ENCODE measurements around the gene MRPL55.

Gene MRPL55

DNA sequence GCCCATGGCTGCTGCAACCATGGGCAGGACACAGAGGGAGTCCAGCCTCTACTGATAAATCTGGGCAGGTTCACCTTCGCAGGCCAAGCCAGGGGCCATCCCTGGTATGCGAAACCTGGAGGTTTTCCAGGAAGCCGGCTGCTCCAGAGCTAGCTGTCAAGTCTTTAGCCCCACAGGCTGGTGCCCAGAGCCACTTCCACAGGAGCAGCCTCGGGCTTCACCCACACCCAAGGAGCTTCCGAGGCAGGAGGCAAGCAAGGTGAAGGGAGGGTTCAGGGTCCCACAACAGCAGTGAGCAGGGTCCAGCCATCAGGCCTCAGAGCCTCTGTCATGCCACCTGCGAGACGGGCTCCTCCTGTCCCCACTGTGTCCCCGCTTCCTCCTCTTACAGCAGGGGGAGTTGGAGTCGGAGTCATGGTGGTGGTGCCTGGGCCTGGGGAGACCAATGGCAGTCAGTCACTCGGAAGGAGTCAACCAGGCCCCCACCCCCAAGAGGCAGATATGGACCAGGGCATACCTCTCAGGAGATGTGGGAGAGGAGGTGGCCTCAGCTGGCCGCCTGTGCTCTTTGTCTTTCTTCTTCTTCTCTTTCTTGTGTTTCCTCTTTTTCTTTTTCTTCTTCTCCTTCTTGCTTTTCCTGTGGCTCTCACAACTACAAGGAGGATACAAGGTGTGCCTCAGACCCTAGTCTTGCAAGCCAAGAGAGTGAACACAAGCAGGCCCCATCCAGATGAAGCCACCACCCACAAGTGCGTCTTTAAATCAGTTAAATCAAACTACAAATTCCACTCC is 8.1 kb downstream of the MRPL55 start:
- DNase-seq: no peak

GRCh38 chr1:228099331-228099732 is 9.8 kb downstream of the MRPL55 start:
- DNase-seq: no peak

- no peak for DNase-seq
Observed at GRCh38 chr1:228098323-228098931, 10.7 kb downstream of the MRPL55 start.

DNA sequence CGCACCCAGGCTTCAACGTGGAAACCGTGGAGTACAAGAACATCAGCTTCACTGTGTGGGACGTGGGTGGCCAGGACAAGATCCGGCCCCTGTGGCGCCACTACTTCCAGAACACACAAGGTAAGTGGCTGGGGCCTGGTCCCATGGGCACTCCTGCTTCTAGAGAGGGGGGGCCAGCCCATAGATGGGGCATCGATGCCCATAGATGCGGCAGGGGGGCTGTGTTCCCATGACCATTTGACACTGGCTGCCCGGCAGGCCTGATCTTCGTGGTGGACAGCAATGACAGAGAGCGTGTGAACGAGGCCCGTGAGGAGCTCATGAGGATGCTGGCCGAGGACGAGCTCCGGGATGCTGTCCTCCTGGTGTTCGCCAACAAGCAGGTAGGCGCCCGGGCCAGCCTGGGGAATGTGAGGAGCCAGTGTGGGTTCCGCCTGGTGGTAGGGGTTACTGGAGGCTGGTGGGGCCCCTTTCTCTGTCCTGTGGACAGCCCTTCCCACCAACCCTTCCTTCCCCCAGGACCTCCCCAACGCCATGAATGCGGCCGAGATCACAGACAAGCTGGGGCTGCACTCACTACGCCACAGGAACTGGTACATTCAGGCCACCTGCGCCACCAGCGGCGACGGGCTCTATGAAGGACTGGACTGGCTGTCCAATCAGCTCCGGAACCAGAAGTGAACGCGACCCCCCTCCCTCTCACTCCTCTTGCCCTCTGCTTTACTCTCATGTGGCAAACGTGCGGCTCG is 11.6 kb downstream of the MRPL55 start:
- no peak for DNase-seq

DNA sequence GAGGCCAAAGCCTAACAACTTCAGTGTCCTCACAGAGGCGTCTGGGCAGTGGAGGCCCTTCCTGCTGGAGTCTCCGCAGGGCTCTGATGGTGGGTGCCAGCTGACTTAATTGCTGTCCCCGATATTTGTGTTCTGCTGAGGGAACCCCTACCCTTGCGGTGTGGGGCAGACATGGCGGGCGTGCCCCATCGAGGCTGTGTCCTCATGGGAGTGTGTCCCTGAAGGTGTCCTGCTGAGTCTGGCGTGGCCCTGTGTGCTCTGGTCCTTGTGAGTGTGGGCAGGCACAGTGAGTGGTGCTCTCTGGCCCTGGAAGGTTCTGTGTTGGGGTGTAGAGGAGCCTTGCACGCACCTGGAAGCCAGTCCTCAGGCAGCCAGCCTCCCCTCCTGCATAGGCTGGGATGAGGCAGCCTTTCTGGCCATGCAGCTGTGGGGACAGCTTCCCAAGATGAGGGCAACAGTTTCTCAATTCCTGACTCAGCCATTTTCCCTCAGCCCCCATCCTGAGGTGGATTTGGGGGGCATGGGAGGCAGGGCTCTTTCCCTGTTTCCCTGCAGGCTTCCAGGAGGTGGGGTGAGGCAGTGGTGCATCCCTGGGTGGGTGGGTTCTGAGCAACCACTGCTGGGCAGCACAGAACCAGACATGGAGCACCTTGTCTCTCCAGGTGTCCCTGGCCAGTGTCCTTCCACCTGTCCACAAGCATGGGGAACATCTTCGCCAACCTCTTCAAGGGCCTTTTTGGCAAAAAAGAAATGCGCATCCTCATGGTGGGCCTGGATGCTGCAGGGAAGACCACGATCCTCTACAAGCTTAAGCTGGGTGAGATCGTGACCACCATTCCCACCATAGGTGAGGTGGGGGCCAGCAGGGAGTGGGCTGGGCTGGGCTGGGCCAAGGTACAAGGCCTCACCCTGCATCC is 12.4 kb downstream of the MRPL55 start:
- no peak for DNase-seq

- no peak for DNase-seq
Observed at GRCh38 chr1:228095938-228096337, 13.2 kb downstream of the MRPL55 start.

- no peak for DNase-seq
Observed at GRCh38 chr1:228095161-228095560, 13.9 kb downstream of the MRPL55 start.

DNA sequence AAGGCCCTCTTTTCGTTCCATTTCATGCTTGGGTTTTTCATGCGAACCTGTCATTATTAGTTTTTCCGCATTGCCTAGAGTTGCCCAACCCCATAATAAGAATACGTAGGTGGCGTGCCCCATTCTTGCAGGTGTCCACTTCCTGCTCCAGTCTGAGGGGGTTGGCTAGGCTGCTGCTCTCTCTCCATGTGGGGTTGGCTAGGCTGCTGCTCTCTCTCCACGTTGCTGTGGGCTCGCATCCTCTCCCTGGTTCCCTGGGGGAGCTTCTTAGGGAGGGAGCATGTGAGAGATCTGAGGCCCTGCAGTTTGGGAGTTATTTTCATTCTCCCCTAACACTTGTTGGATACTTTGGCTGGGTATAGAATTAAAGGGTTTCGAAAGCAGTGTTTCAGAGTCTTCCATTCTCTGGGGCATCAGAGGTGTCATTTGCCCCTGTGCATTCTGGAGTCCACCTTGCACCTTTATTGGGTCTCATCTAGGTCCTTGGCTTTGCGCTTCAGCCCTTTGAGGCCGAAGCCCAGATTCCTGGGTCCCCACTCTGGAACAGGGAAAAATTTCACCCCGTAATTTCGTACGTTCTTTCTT is 14.6 kb downstream of the MRPL55 start:
- DNase-seq: no peak

DNA sequence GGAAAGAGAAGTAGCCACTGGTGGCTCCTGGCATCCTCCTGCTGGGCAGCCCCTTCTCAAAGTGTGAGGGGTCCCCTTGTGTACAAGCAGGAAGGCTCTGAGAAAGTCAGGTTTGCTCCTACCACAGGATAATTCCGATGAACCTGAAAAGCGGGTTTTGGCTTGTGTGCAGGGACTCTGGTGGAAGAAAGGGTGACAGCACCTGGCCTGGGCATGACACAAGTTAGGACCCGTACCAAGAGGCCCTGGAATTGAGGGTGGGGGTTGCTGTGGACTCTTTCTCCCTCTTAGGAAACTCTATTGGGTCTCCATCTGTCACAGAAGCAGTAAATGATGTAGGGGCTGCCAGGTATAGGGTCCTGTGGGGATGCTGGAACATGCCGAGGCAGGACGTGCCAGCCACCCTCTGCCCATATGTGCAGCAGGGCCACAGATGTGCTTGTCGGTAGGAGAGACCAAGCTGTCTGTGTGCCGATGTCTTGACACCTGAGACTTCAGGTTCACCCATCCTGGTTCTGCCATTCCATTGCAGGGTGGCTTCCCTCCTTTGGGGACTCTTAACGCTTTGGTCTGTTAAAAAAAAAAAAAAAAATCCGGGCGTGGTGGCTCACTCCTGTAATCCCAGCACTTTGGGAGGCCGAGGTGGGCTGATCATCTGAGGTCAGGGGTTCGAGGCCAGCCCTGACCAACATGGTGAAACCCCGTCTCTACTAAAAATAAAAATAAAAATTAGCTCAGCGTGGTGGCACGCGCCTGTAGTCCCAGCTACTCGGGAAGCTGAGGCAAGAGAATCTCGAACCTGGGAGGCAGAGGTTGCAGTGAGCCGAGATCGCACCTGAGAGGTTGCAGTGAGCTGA is 15.8 kb downstream of the MRPL55 start:
- no peak for DNase-seq

DNA sequence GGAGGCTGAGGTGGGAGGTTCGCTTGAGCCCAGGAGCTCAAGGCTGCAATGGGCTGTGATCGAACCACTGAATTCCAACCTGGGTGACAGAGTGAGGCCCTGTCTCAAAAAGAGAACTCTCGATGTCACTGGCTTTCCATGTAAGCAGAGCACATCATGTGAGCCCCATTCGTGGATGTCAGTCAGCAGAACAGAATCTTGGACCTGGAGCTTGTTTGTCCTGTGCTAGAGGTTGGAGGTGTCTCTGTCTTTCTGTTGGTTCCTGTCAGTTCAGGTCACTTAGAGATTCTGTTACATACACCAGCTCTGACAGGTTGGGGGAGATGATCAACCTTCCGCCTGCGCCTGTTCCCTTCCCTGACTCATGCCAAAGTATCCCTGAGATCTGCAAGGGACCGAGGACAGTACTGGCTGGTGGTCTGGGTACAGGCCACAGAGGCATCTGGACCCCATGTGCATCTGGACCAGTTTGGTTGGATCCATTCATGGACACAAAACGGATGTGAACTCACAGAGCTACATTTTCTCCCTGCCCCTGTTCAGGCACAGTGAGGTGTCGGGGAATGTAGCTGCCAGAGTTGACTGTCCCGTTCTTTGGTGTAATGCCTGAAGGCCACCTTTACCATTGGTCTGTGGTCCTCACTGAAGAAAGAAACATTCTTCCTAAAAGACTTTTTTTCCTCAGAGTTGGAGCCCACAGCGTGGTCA is 16.6 kb downstream of the MRPL55 start:
- no peak for DNase-seq

DNA sequence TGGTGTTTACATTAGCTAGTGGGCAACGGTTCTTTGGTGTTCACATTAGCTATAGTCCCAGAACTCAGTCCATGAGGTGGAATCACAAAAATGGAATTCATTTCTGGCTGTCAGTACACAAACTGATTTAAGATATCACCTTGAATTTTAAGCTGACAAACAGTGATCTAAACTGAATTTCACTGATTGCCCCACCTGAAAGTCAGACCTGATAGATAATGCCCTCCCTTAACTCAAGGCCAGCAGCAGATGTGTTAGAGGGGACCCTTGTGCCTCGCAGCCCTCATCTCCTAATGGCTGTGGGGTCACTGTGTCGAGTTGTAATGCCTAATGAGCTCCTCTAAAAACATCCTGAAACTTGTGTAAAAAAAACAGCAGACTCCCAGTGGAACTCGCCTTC is 18.0 kb downstream of the MRPL55 start:
- no peak for DNase-seq

- no peak for DNase-seq
Observed at GRCh38 chr1:228090613-228091081, 18.5 kb downstream of the MRPL55 start.

- DNase-seq: no peak
Observed at GRCh38 chr1:228089519-228090380, 19.3 kb downstream of the MRPL55 start.

DNA sequence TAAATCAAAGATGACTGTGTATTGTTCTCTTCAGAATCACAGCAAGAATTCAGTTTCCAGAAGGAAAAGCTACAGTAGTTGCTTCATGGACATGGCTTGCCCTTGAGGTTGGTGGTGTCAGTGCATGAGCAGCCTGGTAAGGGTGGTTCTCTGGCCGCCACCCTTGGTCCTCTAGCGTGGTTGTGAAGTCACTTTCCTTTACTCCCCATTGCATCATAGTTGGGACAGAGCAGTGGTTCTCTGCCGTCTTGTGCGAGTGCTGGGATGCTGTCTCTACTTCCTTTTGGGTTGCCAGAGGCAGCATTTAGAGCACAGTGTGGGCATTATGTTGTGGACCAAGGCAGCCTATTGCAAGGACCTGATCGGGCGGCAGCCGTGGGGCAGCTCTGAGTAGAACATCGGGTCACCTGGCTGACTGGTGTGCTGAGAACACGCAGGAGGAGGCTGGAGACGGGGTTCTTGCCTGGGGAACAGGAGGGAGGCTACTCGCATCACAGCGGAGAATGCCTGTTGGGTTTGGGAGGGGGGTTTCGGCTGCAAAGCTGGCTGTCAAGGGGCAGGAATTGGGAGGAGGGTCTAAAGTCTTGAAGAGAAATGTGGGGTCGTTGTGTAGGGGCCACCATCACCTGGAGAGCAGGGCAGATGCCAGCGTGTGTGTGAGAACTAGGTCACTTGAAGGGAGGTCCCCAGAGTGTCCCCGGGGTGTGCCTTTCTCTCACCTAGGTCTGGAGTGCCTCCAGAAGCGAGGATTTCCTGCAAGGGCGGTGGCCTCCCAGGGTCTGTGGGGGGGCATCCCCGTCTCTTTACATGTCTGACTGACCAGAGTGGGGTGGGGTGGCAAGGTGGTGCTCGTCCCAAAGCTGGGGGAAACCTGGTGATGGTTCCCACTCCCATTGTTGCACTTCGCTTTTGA is 20.3 kb downstream of the MRPL55 start:
- DNase-seq: no peak

- DNase-seq: no peak
Observed at GRCh38 chr1:228087771-228088251, 21.3 kb downstream of the MRPL55 start.

DNA sequence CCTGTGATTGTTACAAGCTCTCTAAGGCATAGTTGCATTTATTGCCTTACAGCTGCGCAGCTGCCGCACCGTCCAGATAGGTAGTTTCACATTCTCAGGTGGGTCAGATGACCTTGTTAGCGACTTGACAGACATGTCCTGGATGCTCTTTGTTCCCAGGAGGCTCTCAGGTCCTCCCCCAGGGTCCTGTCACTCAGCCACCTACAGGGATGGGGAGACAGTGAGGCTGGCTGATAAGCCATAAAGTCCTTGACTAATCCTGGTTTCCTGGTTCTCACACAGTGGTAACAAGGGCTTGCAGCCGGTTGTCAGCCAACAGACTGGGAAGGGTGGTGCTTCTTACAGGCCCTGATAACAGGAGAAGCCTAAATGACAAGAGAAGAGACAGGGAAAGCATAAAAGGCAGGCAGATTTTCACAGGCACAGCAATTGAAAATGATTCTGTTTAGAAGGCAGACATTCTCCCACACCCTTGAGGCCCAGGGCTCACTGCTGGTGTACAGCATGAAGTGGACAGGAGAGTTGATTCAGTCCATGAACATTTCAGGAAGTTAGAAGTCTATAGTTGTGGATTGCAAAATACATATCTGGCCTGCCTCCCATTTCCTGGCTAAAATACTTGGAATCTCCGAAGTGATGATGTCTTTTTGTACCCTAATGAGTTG is 23.7 kb downstream of the MRPL55 start:
- DNase-seq: no peak

- no peak for DNase-seq
Observed at GRCh38 chr1:228084797-228085196, 24.3 kb downstream of the MRPL55 start.

GRCh38 chr1:228084325-228084724 is 24.8 kb downstream of the MRPL55 start:
- no peak for DNase-seq

Measured in activated gamma-delta T cell (primary cell).